Spleen (tissue), 7 donors: ENCODE measurements around the gene RSPH1.

Experiments used
- POLR2A ChIP-seq, 3 donors: fragments of 450-650 bp; IDR thresholded peaks; one replicate each; pipeline ENCODE4 v1.5.1; 2017; ENCODE audit warnings: antibody characterized with exemption in 3 of 3, mild to moderate bottlenecking in 1 of 3
- POLR2AphosphoS5 ChIP-seq, 3 donors: sonication (generic); formaldehyde crosslinking; IDR thresholded peaks; one replicate each; pipeline ENCODE4 v1.5.1; 2017; ENCODE audit warnings: antibody characterized with exemption in 3 of 3
- TF ChIP-seq, protein P1 (sequence below), 11 experiments: fragments of 200-600 bp in 7 of 11; fragments of 450-650 bp in 4 of 11; sonication (generic) in 4 of 11; IDR thresholded peaks in 8 of 11; conservative IDR thresholded peaks in 3 of 11; 1 replicate in 7 of 11; 2 replicates in 4 of 11; pipeline versions ENCODE4 v1.4.0 to v1.8.0; 2016 to 2021; ENCODE audit warnings: antibody characterized with exemption in 11 of 11, inconsistent platforms in 4 of 11, mild to moderate bottlenecking in 1 of 11
- donor health status: DM: no; HTN: no; CAD: no; lungs with moderate emphysema.
- donor health status: DM: no; HTN: no; CAD: no.
- donor health status: DM: no; HTN: no; CAD: no.

- TF ChIP-seq, protein P1, sequence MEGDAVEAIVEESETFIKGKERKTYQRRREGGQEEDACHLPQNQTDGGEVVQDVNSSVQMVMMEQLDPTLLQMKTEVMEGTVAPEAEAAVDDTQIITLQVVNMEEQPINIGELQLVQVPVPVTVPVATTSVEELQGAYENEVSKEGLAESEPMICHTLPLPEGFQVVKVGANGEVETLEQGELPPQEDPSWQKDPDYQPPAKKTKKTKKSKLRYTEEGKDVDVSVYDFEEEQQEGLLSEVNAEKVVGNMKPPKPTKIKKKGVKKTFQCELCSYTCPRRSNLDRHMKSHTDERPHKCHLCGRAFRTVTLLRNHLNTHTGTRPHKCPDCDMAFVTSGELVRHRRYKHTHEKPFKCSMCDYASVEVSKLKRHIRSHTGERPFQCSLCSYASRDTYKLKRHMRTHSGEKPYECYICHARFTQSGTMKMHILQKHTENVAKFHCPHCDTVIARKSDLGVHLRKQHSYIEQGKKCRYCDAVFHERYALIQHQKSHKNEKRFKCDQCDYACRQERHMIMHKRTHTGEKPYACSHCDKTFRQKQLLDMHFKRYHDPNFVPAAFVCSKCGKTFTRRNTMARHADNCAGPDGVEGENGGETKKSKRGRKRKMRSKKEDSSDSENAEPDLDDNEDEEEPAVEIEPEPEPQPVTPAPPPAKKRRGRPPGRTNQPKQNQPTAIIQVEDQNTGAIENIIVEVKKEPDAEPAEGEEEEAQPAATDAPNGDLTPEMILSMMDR (IDR thresholded peaks at IDR 0.05 in 8 of 11, conservative IDR thresholded peaks at IDR 0.05 in 3 of 11), result no peak
- TF ChIP-seq POLR2A (IDR thresholded peaks at IDR 0.05) (no peak), POLR2AphosphoS5 (IDR thresholded peaks at IDR 0.05) (no peak)
Observed at GRCh38 chr21:42436914-42437313, 59.1 kb downstream of the RSPH1 start.
